HCT116 (cell line): Measurements from ENCODE around the gene MTM1. TPM values are rescaled to one million over a fixed set of nuclear protein-coding genes. Genes with fewer than 3 reads are reported as not detected.

Experiments
- ATAC-seq: fragments of 200-7000 bp; cut with Tn5 transposase; 2 replicates; pipeline ENCODE4 v1.9.1; 2020; ENCODE audit warnings: mild to moderate bottlenecking, moderate library complexity
- BruUV-seq: library from RNA; stranded (reverse); fragments of 400-500 nt; replicated peaks from 2 replicates; lab custom pipeline; 2021; lab: Mats Ljungman, UMichigan
- CTCF ChIA-PET: fragments of 300-600 bp; sonication (Branson Sonifier 250); formaldehyde crosslinking; loops from one replicate; lab custom pipeline; 2021; ENCODE audit warnings: antibody characterized with exemption; lab: Charles Lee
- POLR2A ChIA-PET: fragments of 300-600, 350-600 bp; sonication (Branson Sonifier 250); formaldehyde crosslinking; loops from one replicate; lab custom pipeline; 2021; ENCODE audit warnings: antibody characterized with exemption; lab: Charles Lee
- RAD21 ChIA-PET, 2 experiments: fragments of 300-600 bp; sonication (Branson Sonifier 250); formaldehyde crosslinking; loops; one replicate each; lab custom pipeline; 2023; ENCODE audit warnings: low total read pairs in 2 of 2; ENCODE audit not compliant: uncharacterized antibody in 2 of 2, unreplicated experiment in 2 of 2, low non-redundant PET in 1 of 2; lab: Charles Lee
- DNase-seq: peaks from one replicate; pipeline ENCODE4 v3.0.0-alpha.2; 2010; ENCODE audit warnings: low read depth, low spot score
- H2AFZ ChIP-seq: fragments of 200-600 bp; shearing (Covaris generic), sonication (generic); 2 replicates; pipeline ENCODE4 v1.6.1; 2017; ENCODE audit warnings: low read depth, mixed run types, mixed read lengths, antibody characterized with exemption, low read length; ENCODE audit not compliant: poor library complexity, severe bottlenecking
- H3K27ac ChIP-seq: 2 replicates; pipeline ENCODE4 v1.5.1; 2012; ENCODE audit warnings: low read depth, low read length
- H3K27me3 ChIP-seq: fragments of 200-600 bp; sonication (generic); 2 replicates; pipeline ENCODE4 v1.6.1; 2016; ENCODE audit warnings: mixed run types, low read length, mixed read lengths; ENCODE audit not compliant: insufficient read depth
- H3K36me3 ChIP-seq, 2 experiments: fragments of 200-500 bp in 1 of 2; fragments of 200-600 bp in 1 of 2; sonication (Bioruptor generic) in 1 of 2; sonication (generic) in 1 of 2; 2 replicates each; pipeline versions ENCODE4 v1.5.1 to v1.6.1; 2014 to 2016; ENCODE audit warnings: low read length in 2 of 2, inconsistent platforms in 1 of 2, mixed read lengths in 1 of 2, mixed run types in 1 of 2; ENCODE audit not compliant: insufficient read depth in 2 of 2, control insufficient read depth in 1 of 2
- H3K4me1 ChIP-seq, 2 experiments: fragments of 200-600 bp in 1 of 2; sonication (generic) in 1 of 2; 2 replicates each; pipeline versions ENCODE4 v1.5.1 to v1.6.1; 2012 to 2017; ENCODE audit warnings: low read length in 2 of 2, inconsistent platforms in 1 of 2, mild to moderate bottlenecking in 1 of 2, mixed read lengths in 1 of 2, mixed run types in 1 of 2, moderate library complexity in 1 of 2; ENCODE audit not compliant: insufficient read depth in 2 of 2, control insufficient read depth in 1 of 2
- H3K4me2 ChIP-seq: fragments of 200-600 bp; sonication (generic); 2 replicates; pipeline ENCODE4 v1.6.1; 2017; ENCODE audit warnings: mixed run types, low read length, mixed read lengths
- H3K4me3 ChIP-seq, 2 experiments: fragments of 200-600 bp in 1 of 2; sonication (generic) in 1 of 2; replicated peaks in 1 of 2; 2 replicates each; pipeline ENCODE4 v1.5.1; 2011 to 2016; ENCODE audit warnings: low read length in 2 of 2, control low read depth in 1 of 2, low read depth in 1 of 2, mild to moderate bottlenecking in 1 of 2, mixed read lengths in 1 of 2, mixed run types in 1 of 2
- H3K79me2 ChIP-seq: fragments of 200-600 bp; sonication (generic); 2 replicates; pipeline ENCODE4 v1.6.1; 2017; ENCODE audit warnings: mild to moderate bottlenecking, mixed run types, low read length, moderate library complexity, mixed read lengths; ENCODE audit not compliant: insufficient read depth
- H3K9ac ChIP-seq: fragments of 200-600 bp; sonication (generic); 2 replicates; pipeline ENCODE4 v1.6.1; 2016; ENCODE audit warnings: low read length, mixed read lengths
- H3K9me2 ChIP-seq: fragments of 200-600 bp; sonication (generic), shearing (Covaris generic); 2 replicates; pipeline ENCODE4 v1.6.1; 2017; ENCODE audit warnings: mixed run types, mild to moderate bottlenecking, moderate library complexity; ENCODE audit not compliant: insufficient read depth
- H3K9me3 ChIP-seq, 2 experiments: fragments of 200-500 bp in 1 of 2; fragments of 200-600 bp in 1 of 2; sonication (Bioruptor generic) in 1 of 2; sonication (generic) in 1 of 2; 2 replicates each; pipeline ENCODE4 v1.6.1; 2014 to 2017; ENCODE audit warnings: low read length in 2 of 2, mixed read lengths in 2 of 2, inconsistent platforms in 1 of 2, low read depth in 1 of 2, mild to moderate bottlenecking in 1 of 2, mixed run types in 1 of 2, moderate library complexity in 1 of 2; ENCODE audit not compliant: control insufficient read depth in 1 of 2, insufficient read depth in 1 of 2
- H4K20me1 ChIP-seq: fragments of 200-600 bp; sonication (generic), shearing (Covaris generic); 2 replicates; pipeline ENCODE4 v1.6.1; 2017; ENCODE audit warnings: mixed run types, mild to moderate bottlenecking, moderate library complexity; ENCODE audit not compliant: insufficient read depth
- CBX3 ChIP-seq: IDR thresholded peaks from 2 replicates; pipeline ENCODE4 v1.6.1; 2012; ENCODE audit warnings: low read depth
- CEBPB ChIP-seq: IDR thresholded peaks from 2 replicates; pipeline ENCODE4 v1.6.1; 2012; ENCODE audit warnings: low read depth
- EGR1 ChIP-seq: IDR thresholded peaks from 2 replicates; pipeline ENCODE4 v1.6.1; 2012; ENCODE audit warnings: low read depth
- ELF1 ChIP-seq: IDR thresholded peaks from 2 replicates; pipeline ENCODE4 v1.6.1; 2012; ENCODE audit warnings: low read depth, borderline replicate concordance
- EZH2 ChIP-seq: fragments of 200-600 bp; sonication (generic); IDR thresholded peaks from 2 replicates; pipeline ENCODE4 v1.6.1; 2017; ENCODE audit warnings: antibody characterized with exemption, mixed run types
- FOSL1 ChIP-seq: IDR thresholded peaks from 2 replicates; pipeline ENCODE4 v1.6.1; 2012; ENCODE audit warnings: low read depth
- POLR2AphosphoS5 ChIP-seq: IDR thresholded peaks from 2 replicates; pipeline ENCODE4 v1.6.1; 2011; ENCODE audit warnings: mild to moderate bottlenecking, low read depth, low read length, moderate library complexity
- RAD21 ChIP-seq: IDR thresholded peaks from 2 replicates; pipeline ENCODE4 v1.6.1; 2012; ENCODE audit warnings: low read depth, mild to moderate bottlenecking
- SIN3A ChIP-seq: IDR thresholded peaks from 2 replicates; pipeline ENCODE4 v1.6.1; 2012; ENCODE audit warnings: low read depth
- SP1 ChIP-seq: IDR thresholded peaks from 2 replicates; pipeline ENCODE4 v1.6.1; 2012; ENCODE audit warnings: low read depth
- SRF ChIP-seq: IDR thresholded peaks from 2 replicates; pipeline ENCODE4 v1.6.1; 2012; ENCODE audit warnings: low read depth
- YY1 ChIP-seq: IDR thresholded peaks from 2 replicates; pipeline ENCODE4 v1.6.1; 2011; ENCODE audit warnings: low read length, low read depth, moderate library complexity, mild to moderate bottlenecking; ENCODE audit not compliant: insufficient replicate concordance; ENCODE audit errors: extremely low read depth
- ZFX ChIP-seq: fragments of 450-650 bp; IDR thresholded peaks from 2 replicates; pipeline ENCODE4 v1.6.1; 2017
- ZNF274 ChIP-seq: fragments of 200-500 bp; sonication (Bioruptor generic); IDR thresholded peaks from 2 replicates; pipeline ENCODE4 v1.6.1; 2014; ENCODE audit warnings: mild to moderate bottlenecking, low read depth, low read length, inconsistent platforms
- intact Hi-C: fragments of 100-400 bp; cut with micrococcal nuclease; formaldehyde crosslinking; loops from 2 replicates; pipeline ENCODE4 v1.10.0; 2022
- total RNA-seq: library from RNA; stranded (reverse); gene quantifications from one replicate; pipeline ENCODE4 v1.2.1, GENCODE V29; 2021; ENCODE audit not compliant: unreplicated experiment
- TF ChIP-seq, protein P1 (sequence below): IDR thresholded peaks from 2 replicates; pipeline ENCODE4 v1.6.1; 2012; ENCODE audit warnings: low read depth
- TF ChIP-seq, protein P2 (sequence below): IDR thresholded peaks from 2 replicates; pipeline ENCODE4 v1.6.1; 2011; ENCODE audit warnings: mild to moderate bottlenecking, low read length, moderate library complexity; ENCODE audit not compliant: insufficient replicate concordance; ENCODE audit errors: extremely low read depth
- TF ChIP-seq, protein P3 (sequence below): IDR thresholded peaks from 2 replicates; pipeline ENCODE4 v1.6.1; 2012

MTM1 gene
- total RNA-seq, 1 experiment from 2014 or later: 6.5 TPM

DNA sequence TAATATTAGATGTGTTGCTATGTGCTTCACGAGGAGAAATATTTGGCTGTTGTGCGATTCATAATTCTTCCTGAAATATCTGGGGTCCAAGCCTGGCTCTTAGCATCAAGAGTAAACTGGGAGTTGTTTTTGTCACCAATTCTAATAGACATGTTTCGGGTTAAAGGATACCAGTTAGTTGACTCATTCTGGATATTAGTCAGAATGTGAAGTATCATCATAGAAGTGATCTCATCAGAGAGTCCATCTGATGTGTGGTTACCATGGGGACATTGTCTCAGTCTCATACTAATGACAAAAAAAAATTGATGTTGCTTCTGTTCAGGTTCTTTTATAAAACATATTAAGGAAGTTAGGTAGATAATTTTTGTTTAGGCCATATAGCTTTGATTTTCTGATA lies 67.5 kb downstream of the MTM1 start:
- DNase-seq: no peak
- no peaks in the 10 kb centered on the region for H3K36me3 ChIP-seq
- no peaks in the 10 kb centered on the region for H3K9me2 ChIP-seq
- H3K4me1 ChIP-seq: peaks cover 0 to 4% of the 10 kb centered on the region in 2 experiments; a peak in 1 of 4 replicates
- H3K4me3 ChIP-seq: no peak overlapping the region
- no peaks in the 10 kb centered on the region for H4K20me1 ChIP-seq
- ChIA-PET POLR2A (no interaction called here), CTCF (interaction anchor here (0.6 kb wide), 1 partner anchor 81 kb away, joined by 3 read pairs; no protein-coding TSS in a partner anchor), RAD21 (no interaction called here)
- no TSS peak for BruUV-seq
- no peak overlapping the region for H2AFZ ChIP-seq
- ATAC-seq: no peak
- no peak overlapping the region for H3K9ac ChIP-seq
- no peak overlapping the region for H3K27ac ChIP-seq
- H3K4me2 ChIP-seq: no peak overlapping the region
- intact Hi-C loops: no loop called here
- no peaks in the 10 kb centered on the region for H3K9me3 ChIP-seq
- H3K27me3 ChIP-seq: no peaks in the 10 kb centered on the region
- TF ChIP-seq RAD21 (no peak), CEBPB (no peak)
- TF ChIP-seq, protein P1, sequence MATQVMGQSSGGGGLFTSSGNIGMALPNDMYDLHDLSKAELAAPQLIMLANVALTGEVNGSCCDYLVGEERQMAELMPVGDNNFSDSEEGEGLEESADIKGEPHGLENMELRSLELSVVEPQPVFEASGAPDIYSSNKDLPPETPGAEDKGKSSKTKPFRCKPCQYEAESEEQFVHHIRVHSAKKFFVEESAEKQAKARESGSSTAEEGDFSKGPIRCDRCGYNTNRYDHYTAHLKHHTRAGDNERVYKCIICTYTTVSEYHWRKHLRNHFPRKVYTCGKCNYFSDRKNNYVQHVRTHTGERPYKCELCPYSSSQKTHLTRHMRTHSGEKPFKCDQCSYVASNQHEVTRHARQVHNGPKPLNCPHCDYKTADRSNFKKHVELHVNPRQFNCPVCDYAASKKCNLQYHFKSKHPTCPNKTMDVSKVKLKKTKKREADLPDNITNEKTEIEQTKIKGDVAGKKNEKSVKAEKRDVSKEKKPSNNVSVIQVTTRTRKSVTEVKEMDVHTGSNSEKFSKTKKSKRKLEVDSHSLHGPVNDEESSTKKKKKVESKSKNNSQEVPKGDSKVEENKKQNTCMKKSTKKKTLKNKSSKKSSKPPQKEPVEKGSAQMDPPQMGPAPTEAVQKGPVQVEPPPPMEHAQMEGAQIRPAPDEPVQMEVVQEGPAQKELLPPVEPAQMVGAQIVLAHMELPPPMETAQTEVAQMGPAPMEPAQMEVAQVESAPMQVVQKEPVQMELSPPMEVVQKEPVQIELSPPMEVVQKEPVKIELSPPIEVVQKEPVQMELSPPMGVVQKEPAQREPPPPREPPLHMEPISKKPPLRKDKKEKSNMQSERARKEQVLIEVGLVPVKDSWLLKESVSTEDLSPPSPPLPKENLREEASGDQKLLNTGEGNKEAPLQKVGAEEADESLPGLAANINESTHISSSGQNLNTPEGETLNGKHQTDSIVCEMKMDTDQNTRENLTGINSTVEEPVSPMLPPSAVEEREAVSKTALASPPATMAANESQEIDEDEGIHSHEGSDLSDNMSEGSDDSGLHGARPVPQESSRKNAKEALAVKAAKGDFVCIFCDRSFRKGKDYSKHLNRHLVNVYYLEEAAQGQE: no peak
- H3K79me2 ChIP-seq: no peaks in the 10 kb centered on the region

DNA sequence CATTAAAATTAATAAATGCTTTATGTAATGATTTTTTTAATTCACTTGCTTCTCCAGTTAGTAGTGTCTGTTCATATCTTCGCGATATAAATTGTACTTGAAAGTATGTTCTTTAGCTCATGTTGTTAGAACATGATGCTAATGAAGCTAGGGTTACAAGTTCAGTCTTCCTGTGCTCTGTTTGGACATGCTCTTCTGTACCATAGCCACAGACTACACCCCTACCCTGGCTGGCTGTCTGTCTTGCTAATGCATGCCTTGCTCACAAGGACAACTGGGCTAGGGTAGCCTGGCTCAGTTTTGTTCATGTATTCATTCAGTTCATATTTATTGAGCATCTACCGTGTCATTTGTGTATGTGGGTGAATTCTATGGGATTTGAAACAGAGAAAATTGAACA lies 74.0 kb downstream of the MTM1 start:
- H3K4me1 ChIP-seq: no peaks in the 10 kb centered on the region
- no peak overlapping the region for H3K4me2 ChIP-seq
- intact Hi-C loops: no loop called here
- CTCF ChIA-PET: no interaction called here
- BruUV-seq: no TSS peak
- H3K36me3 ChIP-seq: no peaks in the 10 kb centered on the region
- DNase-seq: no peak
- H2AFZ ChIP-seq: no peak overlapping the region
- no peak overlapping the region for H3K27ac ChIP-seq
- no peak for ATAC-seq
- POLR2A ChIA-PET: no interaction called here
- no peaks in the 10 kb centered on the region for H3K79me2 ChIP-seq
- no peaks in the 10 kb centered on the region for H4K20me1 ChIP-seq
- H3K4me3 ChIP-seq: no peak overlapping the region
- no peak overlapping the region for H3K9ac ChIP-seq
- H3K27me3 ChIP-seq: no peaks in the 10 kb centered on the region
- H3K9me2 ChIP-seq: no peaks in the 10 kb centered on the region
- H3K9me3 ChIP-seq: no peaks in the 10 kb centered on the region
- RAD21 ChIA-PET: no interaction called here
- TF ChIP-seq CEBPB: no peak
- TF ChIP-seq YY1: no peak
- TF ChIP-seq POLR2AphosphoS5: no peak
- TF ChIP-seq, protein P2, sequence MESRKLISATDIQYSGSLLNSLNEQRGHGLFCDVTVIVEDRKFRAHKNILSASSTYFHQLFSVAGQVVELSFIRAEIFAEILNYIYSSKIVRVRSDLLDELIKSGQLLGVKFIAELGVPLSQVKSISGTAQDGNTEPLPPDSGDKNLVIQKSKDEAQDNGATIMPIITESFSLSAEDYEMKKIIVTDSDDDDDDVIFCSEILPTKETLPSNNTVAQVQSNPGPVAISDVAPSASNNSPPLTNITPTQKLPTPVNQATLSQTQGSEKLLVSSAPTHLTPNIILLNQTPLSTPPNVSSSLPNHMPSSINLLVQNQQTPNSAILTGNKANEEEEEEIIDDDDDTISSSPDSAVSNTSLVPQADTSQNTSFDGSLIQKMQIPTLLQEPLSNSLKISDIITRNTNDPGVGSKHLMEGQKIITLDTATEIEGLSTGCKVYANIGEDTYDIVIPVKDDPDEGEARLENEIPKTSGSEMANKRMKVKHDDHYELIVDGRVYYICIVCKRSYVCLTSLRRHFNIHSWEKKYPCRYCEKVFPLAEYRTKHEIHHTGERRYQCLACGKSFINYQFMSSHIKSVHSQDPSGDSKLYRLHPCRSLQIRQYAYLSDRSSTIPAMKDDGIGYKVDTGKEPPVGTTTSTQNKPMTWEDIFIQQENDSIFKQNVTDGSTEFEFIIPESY: no peak
- no peak for TF ChIP-seq EZH2
- TF ChIP-seq SRF: no peak
- no peak for TF ChIP-seq ZNF274
- TF ChIP-seq ELF1: no peak
- TF ChIP-seq EGR1: no peak
- TF ChIP-seq RAD21: no peak
- TF ChIP-seq, protein P3, sequence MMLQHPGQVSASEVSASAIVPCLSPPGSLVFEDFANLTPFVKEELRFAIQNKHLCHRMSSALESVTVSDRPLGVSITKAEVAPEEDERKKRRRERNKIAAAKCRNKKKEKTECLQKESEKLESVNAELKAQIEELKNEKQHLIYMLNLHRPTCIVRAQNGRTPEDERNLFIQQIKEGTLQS: no peak
- no peak for TF ChIP-seq ZFX
- no peak for TF ChIP-seq SIN3A
- no peak for TF ChIP-seq CBX3
- TF ChIP-seq SP1: no peak
- TF ChIP-seq FOSL1: no peak
